Naive B cell (primary cell): Measurements from ENCODE around the gene CDAN1. TPM values are rescaled to one million over a fixed set of nuclear protein-coding genes. Genes with fewer than 3 reads are reported as not detected.

ENCODE experiments used
- ATAC-seq, 2 donors: fragments of 150-1000 bp; cut with Tn5 transposase; 2 replicates each; pipeline ENCODE4 v1.10.0; 2021; ENCODE audit warnings: low read depth in 2 of 2, mild to moderate bottlenecking in 2 of 2, moderate library complexity in 2 of 2
- DNase-seq: peaks from one replicate; pipeline ENCODE4 v3.0.0; 2022
- H3K27ac Mint-ChIP-seq, 6 donors: one replicate each; pipeline ENCODE4 v1.8.0; 2020 to 2022; ENCODE audit warnings: mild to moderate bottlenecking in 6 of 6, mixed read lengths in 6 of 6, moderate library complexity in 5 of 6, inconsistent platforms in 2 of 6
- H3K27me3 Mint-ChIP-seq, 3 donors: one replicate each; pipeline ENCODE4 v1.8.0; 2021 to 2022; ENCODE audit warnings: mixed read lengths in 3 of 3, mild to moderate bottlenecking in 1 of 3
- H3K36me3 Mint-ChIP-seq, 2 donors: one replicate each; pipeline ENCODE4 v1.8.0; 2020 to 2022; ENCODE audit warnings: mixed read lengths in 2 of 2, inconsistent platforms in 1 of 2, mild to moderate bottlenecking in 1 of 2
- H3K4me1 Mint-ChIP-seq, 3 donors: one replicate each; pipeline ENCODE4 v1.8.0; 2020 to 2022; ENCODE audit warnings: mixed read lengths in 3 of 3, inconsistent platforms in 1 of 3, mild to moderate bottlenecking in 1 of 3, moderate library complexity in 1 of 3
- H3K4me3 Mint-ChIP-seq, 8 donors: one replicate each; pipeline ENCODE4 v1.8.0; 2020 to 2022; ENCODE audit warnings: mild to moderate bottlenecking in 8 of 8, mixed read lengths in 8 of 8, moderate library complexity in 8 of 8, inconsistent platforms in 2 of 8
- H3K9me3 Mint-ChIP-seq, 7 donors: one replicate each; pipeline ENCODE4 v1.8.0; 2020 to 2022; ENCODE audit warnings: mixed read lengths in 7 of 7, mild to moderate bottlenecking in 5 of 7, inconsistent platforms in 2 of 7, moderate library complexity in 1 of 7
- polyA plus RNA-seq, 6 donors: library from polyadenylated mRNA; unstranded; fragments of 300-500 nt; fragmentation: Illumina TruSeq; gene quantifications; one replicate each; pipeline ENCODE4 v1.2.3, GENCODE V29; 2021; ENCODE audit warnings: low read depth in 6 of 6

CDAN1 gene
- polyA plus RNA-seq, 6 donors from 2014 or later = 4.2 to 11.0 (median 6.2) TPM

DNA sequence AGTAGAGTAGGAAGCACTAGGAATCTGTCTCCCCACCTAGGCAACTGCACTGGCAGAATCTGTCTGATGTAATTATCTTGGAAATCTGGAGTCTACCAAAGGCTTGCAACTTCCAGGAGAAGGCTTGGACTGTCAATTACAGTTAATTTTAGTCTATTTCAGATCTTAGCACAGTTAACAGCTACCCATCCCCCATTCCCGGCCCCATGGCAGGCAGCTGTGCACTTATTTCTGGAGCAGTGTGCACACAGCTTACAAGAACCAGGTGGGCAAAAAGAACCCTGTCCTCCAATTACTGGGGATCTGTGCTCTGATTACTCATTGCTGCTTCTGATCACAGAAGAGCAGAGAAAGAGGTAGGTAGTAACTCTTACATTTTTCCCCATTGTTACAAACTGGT is 12.3 kb upstream of the CDAN1 start:
- peaks cover 40 to 47% of the 10 kb centered on the region in 2 donors for H3K36me3 Mint-ChIP-seq
- peaks cover 5 to 23% (median 9%) of the 10 kb centered on the region in 7 donors for H3K9me3 Mint-ChIP-seq
- H3K27me3 Mint-ChIP-seq = no peaks in the 10 kb centered on the region
- no peak for ATAC-seq
- DNase-seq = no peak
- H3K27ac Mint-ChIP-seq = no peak overlapping the region
- no peak overlapping the region for H3K4me3 Mint-ChIP-seq
- peaks cover 0 to 1% (median 0%) of the 10 kb centered on the region in 3 donors for H3K4me1 Mint-ChIP-seq

DNA sequence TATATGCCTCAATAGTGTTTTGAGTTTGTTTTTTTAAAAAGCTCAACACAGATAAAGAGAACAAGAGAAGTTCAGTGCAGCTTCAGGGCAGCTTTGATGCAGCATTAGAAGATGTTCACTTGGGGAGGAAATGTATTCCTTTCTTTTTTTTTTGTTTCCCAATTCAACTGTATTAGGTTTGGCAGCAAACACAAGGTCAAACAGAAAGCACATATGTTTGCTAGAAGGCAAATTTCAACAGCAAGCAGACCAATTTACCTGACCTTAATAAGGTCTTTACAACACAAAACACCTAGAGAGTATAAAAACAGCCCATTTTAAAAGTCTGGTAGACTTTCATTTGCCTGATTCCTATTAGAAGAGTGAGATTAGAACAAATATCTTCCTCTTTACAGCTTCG is 7.3 kb upstream of the CDAN1 start:
- Mint-ChIP-seq H3K4me3 (no peak overlapping the region), H3K9me3 (no peaks in the 10 kb centered on the region), H3K27ac (peak overlapping the region in 1 of 6 donors; percentile 49), H3K4me1 (peaks cover 0 to 1% (median 0%) of the 10 kb centered on the region in 3 donors), H3K27me3 (no peaks in the 10 kb centered on the region), H3K36me3 (peaks cover 7 to 9% of the 10 kb centered on the region in 2 donors)
- ATAC-seq (no peak), DNase-seq (no peak)

DNA sequence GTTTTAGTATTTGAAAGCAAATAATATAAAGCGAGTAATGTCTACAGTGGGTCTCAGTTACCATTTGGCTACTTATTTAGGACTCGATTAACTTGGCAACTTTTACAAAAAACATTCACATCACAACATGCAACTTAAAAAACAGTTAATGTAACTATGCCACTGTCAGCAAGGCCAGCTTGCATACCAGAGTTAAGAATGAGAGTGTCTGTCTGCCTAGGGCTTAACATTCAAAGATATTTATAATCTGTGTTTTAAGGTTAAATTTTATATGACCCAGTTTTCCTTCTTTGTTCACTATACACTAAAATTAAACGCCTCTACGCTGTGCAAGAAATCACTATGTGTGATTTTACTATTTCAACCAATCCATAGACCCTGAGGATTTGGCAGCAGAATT is 5.2 kb upstream of the CDAN1 start:
- H3K27me3 Mint-ChIP-seq = no peaks in the 10 kb centered on the region
- H3K4me3 Mint-ChIP-seq = peak overlapping the region in 1 of 8 donors; percentile 15
- no peaks in the 10 kb centered on the region for H3K9me3 Mint-ChIP-seq
- H3K36me3 Mint-ChIP-seq = peaks cover 7 to 9% of the 10 kb centered on the region in 2 donors
- DNase-seq (no peak), ATAC-seq (no peak)
- H3K4me1 Mint-ChIP-seq = peaks cover 0 to 6% (median 6%) of the 10 kb centered on the region in 3 donors
- no peak overlapping the region for H3K27ac Mint-ChIP-seq

DNA sequence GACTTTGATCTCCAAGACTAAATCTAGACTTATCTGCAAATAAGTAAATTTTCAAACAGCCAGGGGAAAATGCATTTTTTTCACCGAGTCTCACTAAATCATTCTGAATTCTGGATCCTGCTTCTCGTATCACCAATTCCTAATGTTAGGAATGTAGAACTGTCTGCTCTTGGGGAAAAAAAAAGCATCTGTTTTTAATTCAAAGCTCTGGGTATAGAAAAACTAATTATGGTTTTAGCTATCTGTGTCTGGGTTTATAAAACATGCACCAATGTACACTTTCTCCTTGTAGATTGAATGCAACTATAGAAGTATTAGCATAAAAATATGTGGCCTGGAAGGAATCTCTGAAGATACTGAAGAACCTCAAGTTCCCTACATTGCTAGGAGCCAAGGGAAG is 4.8 kb upstream of the CDAN1 start:
- Mint-ChIP-seq H3K9me3 (no peaks in the 10 kb centered on the region), H3K36me3 (peaks cover 7 to 9% of the 10 kb centered on the region in 2 donors), H3K4me1 (peaks cover 0 to 6% (median 6%) of the 10 kb centered on the region in 3 donors), H3K27ac (no peak overlapping the region), H3K27me3 (no peaks in the 10 kb centered on the region), H3K4me3 (peak overlapping the region in 1 of 8 donors; percentile 15)
- DNase-seq (no peak), ATAC-seq (no peak)

DNA sequence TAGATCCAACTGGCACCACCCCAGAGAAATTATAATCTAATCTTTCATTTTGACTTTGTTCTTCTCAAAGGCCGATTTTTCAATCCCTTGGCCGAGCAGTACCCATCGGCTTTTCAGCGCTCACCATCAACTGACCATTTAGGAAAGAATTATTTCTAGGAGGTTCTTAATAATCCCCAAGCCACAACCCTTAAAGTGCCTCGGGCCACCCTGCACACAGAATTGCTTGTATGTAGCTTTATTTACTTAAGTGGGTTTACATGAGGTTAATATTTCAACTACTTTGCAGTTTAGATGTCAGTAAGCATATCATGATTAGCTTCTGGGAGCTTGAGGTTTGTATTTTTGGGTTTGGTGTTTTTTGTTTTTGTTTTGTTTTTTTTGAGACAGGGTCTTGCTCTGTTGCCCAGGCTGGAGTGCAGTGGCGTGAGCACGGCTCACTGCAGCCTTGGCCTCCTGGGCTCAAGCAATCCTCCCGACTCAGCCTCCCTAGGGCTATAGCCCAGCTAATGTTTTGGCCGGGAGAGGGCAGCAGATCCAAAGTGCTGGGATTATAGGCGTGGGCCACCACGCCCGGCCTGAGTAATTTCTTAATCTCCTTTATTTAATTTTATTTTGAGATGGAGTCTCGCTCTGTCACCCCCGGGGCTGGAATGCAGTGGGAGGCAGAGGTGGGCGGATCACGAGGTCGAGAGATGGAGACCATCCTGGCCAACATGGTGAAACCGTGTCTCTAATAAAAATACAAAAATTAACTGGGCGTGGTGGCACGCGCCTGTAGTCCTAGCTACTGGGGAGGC is 801 bp upstream of the CDAN1 start:
- no peak for ATAC-seq
- Mint-ChIP-seq H3K27ac (peak overlapping the region in 5 of 6 donors; percentile 63 to 93 (median 80)), H3K4me1 (peaks cover 7 to 30% (median 11%) of the 10 kb centered on the region in 3 donors), H3K27me3 (no peaks in the 10 kb centered on the region), H3K36me3 (peaks cover 0 to 6% of the 10 kb centered on the region in 2 donors), H3K4me3 (peak overlapping the region; percentile 73 to 92 (median 83)), H3K9me3 (no peaks in the 10 kb centered on the region)
- no peak for DNase-seq

DNA sequence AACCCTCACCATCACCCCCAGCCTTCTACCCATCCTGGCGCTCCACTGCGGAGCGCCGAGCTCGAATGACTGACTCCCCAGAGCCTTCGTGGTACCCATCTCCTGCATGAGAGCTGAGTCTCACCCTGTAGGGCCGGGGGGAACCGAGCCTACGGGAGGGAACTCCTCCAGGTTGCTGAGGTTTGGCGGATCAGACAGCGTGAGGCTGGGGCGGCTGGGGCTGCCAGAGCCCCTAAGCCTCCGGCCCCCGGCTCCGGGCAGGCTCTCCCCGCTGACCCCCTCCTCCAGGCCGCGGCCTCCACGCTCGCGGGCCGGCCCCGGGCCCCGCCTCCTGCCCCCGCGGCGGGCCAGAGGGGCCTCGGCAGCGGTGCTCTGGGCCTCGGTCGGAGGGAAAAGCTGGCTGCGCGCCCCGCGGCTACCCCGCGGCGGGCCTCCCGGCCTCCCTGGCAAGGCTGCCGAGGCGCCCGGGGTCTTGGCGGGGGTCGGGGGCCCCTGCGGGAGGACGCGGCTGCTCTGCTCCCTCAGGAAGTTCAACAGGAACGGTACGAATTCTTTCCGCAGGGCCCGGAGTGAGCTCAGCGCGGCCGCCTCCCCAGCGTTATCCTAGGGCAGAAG is 643 bp downstream of the CDAN1 start:
- H3K36me3 Mint-ChIP-seq = peaks cover 0 to 19% of the 10 kb centered on the region in 2 donors
- peak overlapping the region in 4 of 6 donors; percentile 65 to 88 (median 70) for H3K27ac Mint-ChIP-seq
- DNase-seq (no peak), ATAC-seq (peak in 1 of 2 donors; percentile 4)
- H3K27me3 Mint-ChIP-seq = no peaks in the 10 kb centered on the region
- H3K4me1 Mint-ChIP-seq = peaks cover 7 to 30% (median 11%) of the 10 kb centered on the region in 3 donors
- no peaks in the 10 kb centered on the region for H3K9me3 Mint-ChIP-seq
- peak overlapping the region; percentile 70 to 92 (median 80) for H3K4me3 Mint-ChIP-seq

DNA sequence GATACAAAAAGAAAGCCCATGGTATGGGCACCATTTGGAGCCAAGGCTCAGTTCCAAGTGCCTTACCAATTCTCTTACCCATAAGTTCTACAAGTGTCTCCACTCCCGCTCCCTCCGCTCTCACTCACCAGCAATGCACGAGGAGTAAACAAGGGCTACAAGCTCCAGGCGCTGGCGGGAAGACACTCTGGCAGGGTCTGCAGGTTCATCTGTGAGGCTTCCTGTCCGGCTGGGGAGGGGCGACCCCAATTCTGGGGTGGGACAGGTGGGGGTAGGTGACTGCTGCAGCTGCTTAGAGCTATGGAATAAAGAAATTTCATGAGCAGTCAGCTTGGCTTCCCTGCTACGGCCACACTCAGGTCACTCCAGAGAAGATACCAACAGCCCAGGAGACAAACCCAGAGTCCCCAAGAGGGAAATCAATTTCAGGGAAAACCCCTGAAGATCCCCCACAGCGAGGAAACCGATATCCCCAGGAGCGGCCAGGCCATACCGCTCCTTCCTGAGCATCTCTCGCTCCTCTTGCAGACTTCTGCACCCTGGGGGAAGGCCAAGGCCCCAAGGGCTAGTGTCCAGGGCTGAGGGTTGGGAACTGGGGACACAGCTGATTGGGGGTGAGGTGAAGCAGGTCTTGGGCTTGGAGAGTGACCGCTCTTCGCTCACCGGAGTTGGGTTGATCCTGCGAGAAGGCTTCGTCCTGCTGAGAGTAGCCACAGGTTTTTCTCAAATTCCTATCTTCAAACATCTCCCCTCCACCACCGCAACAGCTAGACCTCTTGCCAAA is 1.4 kb downstream of the CDAN1 start:
- peak overlapping the region in 4 of 6 donors; percentile 60 to 88 (median 67) for H3K27ac Mint-ChIP-seq
- peaks cover 0 to 24% of the 10 kb centered on the region in 2 donors for H3K36me3 Mint-ChIP-seq
- H3K4me1 Mint-ChIP-seq = peaks cover 7 to 30% (median 11%) of the 10 kb centered on the region in 3 donors
- H3K27me3 Mint-ChIP-seq = no peaks in the 10 kb centered on the region
- H3K4me3 Mint-ChIP-seq = peak overlapping the region; percentile 69 to 89 (median 77)
- DNase-seq (no peak), ATAC-seq (no peak)
- no peaks in the 10 kb centered on the region for H3K9me3 Mint-ChIP-seq

DNA sequence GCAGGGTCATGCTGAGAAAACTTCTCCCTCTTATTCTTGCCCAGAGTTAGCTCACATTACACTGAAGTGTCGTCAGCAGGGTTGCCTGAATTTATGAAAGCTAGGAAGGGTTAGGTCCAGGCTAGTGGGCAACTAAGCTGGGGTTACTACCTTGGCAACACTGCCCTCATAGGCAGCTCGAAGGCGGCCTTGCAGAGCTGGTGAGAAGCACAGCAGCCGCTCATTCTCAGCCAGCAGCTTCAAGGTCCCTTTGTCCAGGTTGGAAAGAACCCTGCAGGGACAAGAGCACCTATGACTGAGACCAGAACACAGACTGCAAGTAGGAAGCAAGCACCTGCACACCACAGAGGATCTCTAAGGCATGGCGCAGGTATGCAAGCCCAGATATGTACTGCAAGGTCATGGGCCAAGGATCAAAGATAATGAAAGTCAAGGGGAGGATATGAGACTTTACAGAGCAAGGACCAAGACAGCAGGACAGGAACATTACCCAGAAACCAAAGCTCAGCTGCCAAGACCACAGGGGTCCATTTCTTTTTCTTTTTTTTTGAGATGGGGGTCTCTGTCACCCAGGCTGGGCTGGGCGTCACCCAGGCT is 2.8 kb downstream of the CDAN1 start:
- Mint-ChIP-seq H3K4me3 (peak overlapping the region in 6 of 8 donors; percentile 12 to 86 (median 60)), H3K27me3 (no peaks in the 10 kb centered on the region), H3K4me1 (peaks cover 7 to 30% (median 11%) of the 10 kb centered on the region in 3 donors), H3K27ac (peak overlapping the region in 2 of 6 donors; percentile 22 to 81), H3K9me3 (no peaks in the 10 kb centered on the region), H3K36me3 (peaks cover 0 to 24% of the 10 kb centered on the region in 2 donors)
- DNase-seq (no peak), ATAC-seq (no peak)

DNA sequence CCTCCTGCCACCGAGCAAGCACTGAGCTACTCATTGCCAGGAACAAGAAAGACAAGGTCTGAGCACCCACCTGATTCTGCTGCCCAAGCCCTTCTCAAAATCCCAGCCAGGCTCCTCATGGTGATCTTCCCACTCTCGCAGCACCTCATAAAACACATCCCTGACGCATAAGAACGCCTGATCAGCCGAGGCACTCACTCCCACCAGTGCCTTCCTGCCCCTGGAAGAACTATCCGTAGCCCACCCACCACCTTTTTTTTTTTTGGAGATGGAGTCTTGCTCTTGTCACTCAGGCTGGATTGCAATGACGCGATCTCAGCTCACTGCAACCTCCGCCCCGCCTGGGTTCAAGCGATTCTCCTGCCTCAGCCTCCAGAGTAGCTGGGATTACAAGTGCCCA is 3.9 kb downstream of the CDAN1 start:
- Mint-ChIP-seq H3K9me3 (no peaks in the 10 kb centered on the region), H3K36me3 (peaks cover 0 to 32% of the 10 kb centered on the region in 2 donors)

DNA sequence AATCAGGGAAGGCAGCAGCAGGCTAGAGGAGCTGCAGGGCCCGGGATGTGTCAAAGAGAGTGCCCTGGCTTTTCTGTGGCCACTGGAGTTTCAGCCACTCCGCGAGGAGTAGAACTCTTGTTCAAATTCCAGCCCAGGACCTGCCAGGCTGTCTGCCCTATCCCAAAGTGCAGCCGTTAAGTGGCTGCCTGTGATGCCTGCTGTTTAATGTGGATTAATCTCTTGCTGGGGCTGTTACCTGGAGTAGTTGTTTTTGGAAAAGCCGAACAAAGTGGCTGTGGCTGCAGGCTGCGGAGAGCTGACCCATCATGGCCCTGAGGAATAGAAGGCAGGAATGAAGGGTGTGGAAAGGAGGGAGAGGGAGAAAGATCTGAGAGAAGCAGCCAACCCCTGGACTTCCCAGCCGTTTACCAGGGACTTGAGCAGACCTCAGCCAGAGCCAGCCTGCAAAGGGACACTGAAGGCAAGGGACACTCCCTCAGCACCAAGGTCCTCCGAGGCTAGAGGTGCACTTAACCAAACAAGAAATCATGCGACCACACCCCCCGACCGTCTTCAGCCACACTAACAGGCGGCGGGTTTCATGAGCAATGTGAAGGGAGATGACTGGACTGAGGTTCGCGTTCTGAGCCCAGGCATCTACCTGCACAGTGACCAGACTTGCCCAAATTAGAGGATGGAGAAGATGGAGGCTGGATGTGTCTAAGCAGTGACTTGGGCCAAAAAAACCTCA is 4.7 kb downstream of the CDAN1 start:
- peak overlapping the region in 1 of 6 donors; percentile 26 for H3K27ac Mint-ChIP-seq
- no peaks in the 10 kb centered on the region for H3K9me3 Mint-ChIP-seq
- no peak for DNase-seq
- ATAC-seq = no peak
- H3K4me3 Mint-ChIP-seq = peak overlapping the region in 2 of 8 donors; percentile 9 to 48
- H3K4me1 Mint-ChIP-seq = peaks cover 6 to 25% (median 7%) of the 10 kb centered on the region in 3 donors
- H3K36me3 Mint-ChIP-seq = peaks cover 0 to 36% of the 10 kb centered on the region in 2 donors
- H3K27me3 Mint-ChIP-seq = no peaks in the 10 kb centered on the region

More for the DNA sequence above, 3.9 kb downstream of the CDAN1 start:
- H3K4me3 Mint-ChIP-seq = peak overlapping the region in 2 of 8 donors; percentile 11 to 48
- no peaks in the 10 kb centered on the region for H3K27me3 Mint-ChIP-seq
- DNase-seq (no peak), ATAC-seq (no peak)
- H3K27ac Mint-ChIP-seq = peak overlapping the region in 2 of 6 donors; percentile 57 to 86
- H3K4me1 Mint-ChIP-seq = peaks cover 7 to 30% (median 11%) of the 10 kb centered on the region in 3 donors

DNA sequence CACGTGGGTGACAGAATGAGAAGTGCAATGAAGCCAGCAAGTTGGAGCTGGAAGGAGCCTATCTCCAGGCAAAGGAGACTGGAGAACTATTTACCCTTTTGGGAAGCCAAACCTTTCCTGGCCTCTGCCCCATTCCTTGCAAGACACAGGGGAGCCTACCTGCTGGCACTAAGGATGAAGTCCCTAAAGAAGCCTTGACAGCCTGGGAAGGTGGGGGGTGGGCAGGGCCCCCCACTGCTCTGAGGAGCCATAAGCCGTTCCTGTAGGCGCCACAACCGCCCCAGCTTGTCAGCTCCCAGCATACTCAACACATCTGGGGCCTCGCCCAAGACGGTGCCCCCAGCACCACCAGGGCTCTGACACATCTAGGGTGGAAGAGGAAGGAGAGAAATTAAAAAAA is 5.5 kb downstream of the CDAN1 start:
- ATAC-seq = no peak
- Mint-ChIP-seq H3K36me3 (peaks cover 0 to 42% of the 10 kb centered on the region in 2 donors), H3K4me1 (peaks cover 6 to 23% (median 7%) of the 10 kb centered on the region in 3 donors), H3K27ac (peak overlapping the region in 1 of 6 donors; percentile 14), H3K9me3 (no peaks in the 10 kb centered on the region), H3K4me3 (peak overlapping the region in 1 of 8 donors; percentile 67), H3K27me3 (no peaks in the 10 kb centered on the region)
- no peak for DNase-seq

DNA sequence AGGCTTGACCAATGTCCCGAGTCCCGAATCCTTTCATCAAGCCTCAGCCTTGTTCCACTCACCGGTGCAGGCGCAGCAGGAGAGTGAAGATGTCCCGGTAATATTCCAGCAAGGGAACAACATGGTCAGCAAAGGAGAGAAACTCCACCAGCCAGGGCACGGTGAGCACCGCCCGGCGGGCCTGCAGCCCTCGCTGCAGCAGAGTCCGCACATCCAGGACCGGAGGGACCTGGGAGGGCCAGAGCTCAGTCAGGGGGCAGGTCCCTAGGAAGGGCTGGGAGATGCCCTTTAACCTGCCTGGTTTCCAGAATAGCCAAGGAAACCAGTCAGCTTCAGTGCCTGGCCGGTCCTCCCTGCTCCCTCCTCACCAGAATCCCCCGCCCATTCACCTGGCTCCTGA is 6.4 kb downstream of the CDAN1 start:
- peaks cover 0 to 42% of the 10 kb centered on the region in 2 donors for H3K36me3 Mint-ChIP-seq
- DNase-seq = no peak
- no peak overlapping the region for H3K4me3 Mint-ChIP-seq
- no peak for ATAC-seq
- H3K27ac Mint-ChIP-seq = no peak overlapping the region
- no peaks in the 10 kb centered on the region for H3K27me3 Mint-ChIP-seq
- peaks cover 2 to 16% (median 4%) of the 10 kb centered on the region in 3 donors for H3K4me1 Mint-ChIP-seq
- no peaks in the 10 kb centered on the region for H3K9me3 Mint-ChIP-seq
